Muscle layer of duodenum (tissue), 2 donors: ENCODE data around the gene KLHDC7B.
"Not testable (repeated sequence)": the region's sequence is repeated elsewhere in the genome, so short reads cannot be mapped to it uniquely, and the experiment has no call there.

ENCODE experiments used
- H3K27ac ChIP-seq: one replicate; pipeline ENCODE4 v1.7.0; 2013; ENCODE audit warnings: mild to moderate bottlenecking, low read length
- H3K27me3 ChIP-seq: one replicate; pipeline ENCODE4 v1.7.0; 2013; ENCODE audit warnings: low read depth, mild to moderate bottlenecking, control low read depth, low read length
- H3K36me3 ChIP-seq, 2 donors: one replicate each; pipeline ENCODE4 v1.7.0; 2013; ENCODE audit warnings: low read length in 2 of 2, control low read depth in 1 of 2, mild to moderate bottlenecking in 1 of 2; ENCODE audit not compliant: insufficient read depth in 2 of 2, control insufficient read depth in 1 of 2
- H3K4me1 ChIP-seq, 2 donors: one replicate each; pipeline ENCODE4 v1.7.0; 2013; ENCODE audit warnings: low read length in 2 of 2, mild to moderate bottlenecking in 2 of 2, control low read depth in 1 of 2, moderate library complexity in 1 of 2; ENCODE audit not compliant: insufficient read depth in 2 of 2, control insufficient read depth in 1 of 2
- H3K4me3 ChIP-seq, 2 donors: one replicate each; pipeline ENCODE4 v1.7.0; 2013; ENCODE audit warnings: low read length in 2 of 2, low read depth in 1 of 2, mild to moderate bottlenecking in 1 of 2
- H3K9me3 ChIP-seq, 2 donors: one replicate each; pipeline ENCODE4 v1.7.0; 2013; ENCODE audit warnings: low read length in 2 of 2, control low read depth in 1 of 2, mild to moderate bottlenecking in 1 of 2; ENCODE audit not compliant: control insufficient read depth in 1 of 2
- donor health status: healthy.

KLHDC7B gene

DNA sequence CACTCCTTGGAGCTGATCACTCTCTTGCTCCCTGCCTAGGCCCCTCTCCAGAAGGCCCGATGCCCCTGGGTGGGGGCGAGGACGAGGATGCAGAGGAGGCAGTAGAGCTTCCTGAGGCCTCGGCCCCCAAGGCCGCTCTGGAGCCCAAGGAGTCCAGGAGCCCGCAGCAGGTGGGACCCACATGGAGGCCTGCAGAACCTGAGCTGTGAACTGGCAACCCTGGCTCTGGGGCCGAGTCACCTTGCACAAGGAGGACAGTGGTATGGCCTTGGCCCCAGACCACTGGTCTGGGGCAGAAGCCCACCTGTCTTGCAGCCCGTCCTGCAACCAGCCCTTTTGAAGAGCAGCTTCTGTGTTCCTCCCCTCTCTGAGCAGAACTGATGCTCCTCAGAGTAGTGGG is 26.5 kb upstream of the KLHDC7B start:
- Histone ChIP-seq H3K9me3 (no peaks in the 10 kb centered on the region), H3K4me3 (no peak overlapping the region), H3K36me3 (peaks cover 28 to 59% of the 10 kb centered on the region in 2 donors), H3K27ac (no peak overlapping the region), H3K27me3 (no peaks in the 10 kb centered on the region), H3K4me1 (peaks cover 0 to 5% of the 10 kb centered on the region in 2 donors)

GRCh38 chr22:50520184-50520583 is 25.5 kb upstream of the KLHDC7B start:
- H3K27ac ChIP-seq, H3K9me3 ChIP-seq, H3K4me3 ChIP-seq, H3K27me3 ChIP-seq: not testable (repeated sequence)
- Histone ChIP-seq H3K36me3 (peaks cover 28 to 59% of the 10 kb centered on the region in 2 donors), H3K4me1 (peaks cover 6 to 14% of the 10 kb centered on the region in 2 donors)

GRCh38 chr22:50520826-50521453 is 24.8 kb upstream of the KLHDC7B start:
- Histone ChIP-seq H3K27me3 (no peaks in the 10 kb centered on the region), H3K9me3 (no peaks in the 10 kb centered on the region), H3K27ac (no peak overlapping the region), H3K4me1 (peaks cover 6 to 14% of the 10 kb centered on the region in 2 donors), H3K36me3 (peaks cover 28 to 59% of the 10 kb centered on the region in 2 donors), H3K4me3 (no peak overlapping the region)

DNA sequence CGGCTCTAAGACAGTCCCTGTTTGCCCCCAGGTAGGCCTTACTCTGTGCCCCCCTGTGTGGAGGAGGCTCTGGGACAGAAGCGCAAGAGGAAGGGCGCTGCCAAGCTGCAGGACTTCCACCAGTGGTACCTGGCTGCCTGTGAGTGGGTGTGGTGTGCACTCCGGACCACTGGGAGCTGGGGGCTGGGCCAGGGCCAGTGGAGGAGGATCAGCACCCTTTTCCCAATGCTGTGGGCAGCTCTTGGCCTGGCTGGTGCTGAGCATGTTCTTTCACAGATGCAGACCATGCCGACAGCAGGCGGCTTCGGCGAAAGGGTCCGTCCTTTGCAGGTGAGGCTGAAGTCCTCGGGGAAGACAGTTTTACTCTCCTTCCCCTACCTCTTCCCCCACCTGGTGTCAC is 24.0 kb upstream of the KLHDC7B start:
- H3K27me3 ChIP-seq: no peaks in the 10 kb centered on the region
- H3K9me3 ChIP-seq: no peaks in the 10 kb centered on the region
- no peak overlapping the region for H3K4me3 ChIP-seq
- no peak overlapping the region for H3K27ac ChIP-seq
- H3K4me1 ChIP-seq: peaks cover 6 to 21% of the 10 kb centered on the region in 2 donors
- H3K36me3 ChIP-seq: peaks cover 22 to 56% of the 10 kb centered on the region in 2 donors

DNA sequence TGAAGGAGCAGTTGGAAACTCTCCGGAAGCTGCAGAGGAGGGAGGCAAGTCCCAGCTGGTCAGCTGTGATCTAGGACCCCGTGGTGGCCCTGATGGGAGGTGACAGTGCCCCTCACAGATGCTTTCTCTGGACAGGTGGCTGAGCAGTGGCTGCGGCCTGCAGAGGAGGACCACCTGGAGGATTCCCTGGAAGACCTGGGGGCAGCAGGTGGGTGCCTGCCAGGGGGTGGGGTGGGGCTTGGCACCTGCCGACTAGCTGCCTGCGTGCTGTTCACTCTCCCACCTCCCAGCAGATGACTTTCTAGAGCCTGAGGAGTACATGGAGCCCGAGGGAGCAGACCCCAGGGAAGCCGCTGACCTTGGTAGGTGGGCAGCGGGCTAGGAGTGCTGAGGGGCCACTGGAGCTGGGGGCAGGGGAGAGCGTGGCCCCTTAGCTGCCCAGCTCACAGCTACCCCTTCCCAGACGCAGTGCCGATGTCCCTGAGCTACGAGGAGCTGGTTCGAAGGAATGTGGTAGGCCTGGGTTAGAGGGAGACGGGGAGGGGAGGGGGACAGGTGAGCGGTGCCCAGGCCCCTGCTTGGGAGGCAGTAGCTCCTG is 23.4 kb upstream of the KLHDC7B start:
- Histone ChIP-seq H3K36me3 (peaks cover 20 to 50% of the 10 kb centered on the region in 2 donors), H3K4me1 (peaks cover 6 to 27% of the 10 kb centered on the region in 2 donors), H3K27me3 (no peaks in the 10 kb centered on the region), H3K4me3 (no peak overlapping the region), H3K27ac (no peak overlapping the region), H3K9me3 (no peaks in the 10 kb centered on the region)

- peaks cover 6 to 31% of the 10 kb centered on the region in 2 donors for H3K4me1 ChIP-seq
- no peaks in the 10 kb centered on the region for H3K9me3 ChIP-seq
- H3K4me3 ChIP-seq: no peak overlapping the region
- H3K36me3 ChIP-seq: peaks cover 13 to 44% of the 10 kb centered on the region in 2 donors
- no peak overlapping the region for H3K27ac ChIP-seq
- no peaks in the 10 kb centered on the region for H3K27me3 ChIP-seq
Observed at GRCh38 chr22:50522806-50523438, 22.8 kb upstream of the KLHDC7B start.

DNA sequence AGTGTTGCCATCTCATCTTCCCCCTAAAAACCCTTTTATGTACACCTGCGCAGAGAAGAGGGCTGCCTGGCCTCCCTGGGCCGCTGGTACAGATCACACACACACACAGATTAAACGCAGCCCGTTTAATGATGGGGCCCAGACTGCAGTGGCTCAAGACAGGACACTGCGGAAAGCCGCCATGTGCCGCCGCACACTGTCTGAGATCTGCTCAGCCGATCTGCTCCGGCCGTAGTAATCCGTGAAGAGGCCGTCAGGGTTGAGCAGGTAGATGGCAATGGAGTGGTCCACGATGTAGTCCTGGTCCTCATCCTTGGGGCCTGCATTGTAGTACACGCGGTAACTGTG is 22.3 kb upstream of the KLHDC7B start:
- Histone ChIP-seq H3K36me3 (peaks cover 16 to 38% of the 10 kb centered on the region in 2 donors), H3K4me1 (peaks cover 9 to 31% of the 10 kb centered on the region in 2 donors), H3K4me3 (no peak overlapping the region), H3K9me3 (no peaks in the 10 kb centered on the region), H3K27me3 (no peaks in the 10 kb centered on the region), H3K27ac (no peak overlapping the region)

DNA sequence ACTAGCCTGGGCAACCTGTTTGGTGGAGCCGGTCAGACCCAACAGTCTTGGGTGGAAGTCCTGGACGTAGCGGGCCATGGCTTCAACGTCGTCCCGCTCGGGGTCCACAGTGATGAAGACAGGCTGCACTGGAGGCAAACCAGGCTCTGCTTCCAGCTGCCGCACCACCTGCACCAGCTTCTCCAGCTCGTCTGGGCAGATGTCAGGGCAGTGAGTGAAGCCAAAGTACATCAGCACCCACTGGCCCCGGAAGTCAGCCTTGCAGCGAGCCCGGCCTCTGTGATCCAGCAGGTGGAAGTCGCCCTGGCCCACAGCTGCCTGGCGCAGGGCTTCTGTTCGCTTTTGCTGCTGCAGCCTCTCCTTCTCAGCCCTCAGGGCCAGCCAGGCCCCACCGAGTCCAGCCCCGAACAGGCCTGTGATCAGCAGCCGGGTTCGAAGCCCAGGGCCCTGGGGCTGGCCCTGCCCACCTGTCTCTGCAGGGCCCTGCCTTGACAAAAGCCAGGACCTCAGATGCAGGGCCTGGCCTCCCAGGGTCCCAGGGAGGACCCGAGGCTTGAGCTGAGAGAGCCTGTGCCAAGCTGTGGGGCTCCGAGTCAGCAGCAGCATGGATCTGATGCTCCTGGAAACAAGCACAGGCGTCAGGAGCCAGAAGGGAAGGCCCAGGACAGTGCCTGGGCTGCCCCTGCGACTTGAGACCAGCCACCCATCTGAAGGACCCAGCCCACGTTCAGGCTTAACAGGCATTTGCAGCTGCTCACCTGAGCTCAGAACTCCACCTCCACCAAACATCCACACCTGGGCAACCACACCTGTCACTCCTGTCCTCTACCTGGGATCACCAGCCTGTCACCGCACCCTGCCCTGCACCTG is 21.7 kb upstream of the KLHDC7B start:
- Histone ChIP-seq H3K27me3 (no peaks in the 10 kb centered on the region), H3K4me1 (peaks cover 10 to 31% of the 10 kb centered on the region in 2 donors), H3K9me3 (no peaks in the 10 kb centered on the region), H3K4me3 (peak overlapping the region; percentile 67 to 82), H3K36me3 (peaks cover 16 to 32% of the 10 kb centered on the region in 2 donors), H3K27ac (peak overlapping the region; percentile 60)

GRCh38 chr22:50524676-50525103 is 21.0 kb upstream of the KLHDC7B start:
- Histone ChIP-seq H3K27ac (peak overlapping the region; percentile 60), H3K36me3 (peaks cover 11 to 27% of the 10 kb centered on the region in 2 donors), H3K4me1 (peaks cover 10 to 34% of the 10 kb centered on the region in 2 donors), H3K4me3 (peak overlapping the region; percentile 67 to 82), H3K27me3 (no peaks in the 10 kb centered on the region), H3K9me3 (no peaks in the 10 kb centered on the region)

DNA sequence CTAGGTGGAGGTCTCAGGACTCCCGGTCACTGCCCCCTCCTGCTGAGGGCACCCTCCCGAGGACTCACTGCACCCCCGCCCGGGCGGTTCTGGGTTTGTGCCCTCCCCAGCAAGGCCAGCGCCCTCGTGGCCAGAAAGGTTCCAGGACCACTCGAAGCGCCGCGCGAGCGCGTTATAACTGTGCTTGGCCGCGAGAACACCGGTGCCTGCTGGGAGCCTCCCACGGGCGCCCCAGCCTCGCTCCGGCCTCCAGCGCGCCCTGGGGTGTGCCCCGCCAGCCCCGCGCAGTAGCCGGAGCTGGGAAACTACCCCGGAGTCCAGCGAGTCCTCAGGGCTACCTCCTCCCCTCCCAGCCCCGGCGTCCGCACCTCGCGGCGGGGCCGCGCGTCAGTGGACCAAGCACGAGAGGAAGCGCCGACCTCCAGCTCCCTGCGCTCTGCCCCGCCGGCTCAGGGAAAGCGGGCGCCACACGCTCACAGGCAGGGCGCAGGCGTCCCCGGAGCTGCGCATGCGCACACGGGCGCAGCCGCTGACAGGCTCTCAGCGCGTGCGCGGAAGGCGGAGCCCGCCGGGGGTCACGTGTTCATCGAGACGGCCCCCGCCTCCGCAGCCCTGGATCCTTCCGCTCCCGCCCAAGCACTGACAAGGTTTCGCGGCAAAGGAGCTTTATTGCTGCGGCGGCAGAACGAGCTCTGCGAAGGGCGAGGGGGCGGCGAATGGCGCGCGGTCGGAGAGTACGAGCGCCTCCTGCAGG is 20.4 kb upstream of the KLHDC7B start, which contains the start of gene SCO2:
Gene SCO2, minus strand, starts transcription at position 495 of the 754 bp plus-strand sequence. CDS start 1,187 bp downstream, outside the sequence.
- Histone ChIP-seq H3K36me3 (peaks cover 11 to 30% of the 10 kb centered on the region in 2 donors), H3K27ac (peak within 1 kb of the TSS; percentile 63), H3K9me3 (no peaks in the 10 kb centered on the region), H3K4me3 (peak within 1 kb of the TSS; percentile 67 to 82), H3K27me3 (no peaks in the 10 kb centered on the region), H3K4me1 (peaks cover 10 to 38% of the 10 kb centered on the region in 2 donors)
